HepG2 (cell line): ENCODE results near the gene OGA. TPM values are rescaled to one million over a fixed set of nuclear protein-coding genes. Genes with fewer than 3 reads are reported as not detected.

Source experiments
- ATAC-seq: fragments of 200-7000 bp; cut with Tn5 transposase; 3 replicates; pipeline ENCODE4 v1.9.1; 2020; ENCODE audit warnings: mild to moderate bottlenecking, moderate library complexity
- BruUV-seq: library from RNA; stranded (reverse); fragments of 400-500 nt; replicated peaks from 2 replicates; lab custom pipeline; 2021; lab: Mats Ljungman, UMichigan
- CTCF ChIA-PET: fragments of 300-600 bp; formaldehyde crosslinking; extraction: SDS; loops from one replicate; lab custom pipeline; 2021; ENCODE audit warnings: low total read pairs, inconsistent platforms, low intra/inter-chr PET ratio; lab: Yijun Ruan, JAX
- POLR2A ChIA-PET: fragments of 350-600 bp; sonication (Branson Sonifier 250); formaldehyde crosslinking; loops from one replicate; lab custom pipeline; 2020; ENCODE audit warnings: antibody characterized with exemption, inconsistent platforms; lab: Yijun Ruan, JAX
- DNase-seq: peaks from one replicate; pipeline ENCODE4 v3.0.0-alpha.2; 2015; ENCODE audit warnings: low spot score
- FAIRE-seq: peaks from 3 replicates; lab custom pipeline; 2011; peaks lifted over from hg19 to GRCh38; lab: Jason Lieb, UNC
- H2AFZ ChIP-seq: one replicate; pipeline ENCODE4 v1.6.1; 2011; ENCODE audit warnings: low read length, inconsistent platforms
- H3K27ac ChIP-seq: fragments of 300-600 bp; 3 replicates; pipeline ENCODE4 v1.8.0; 2011; ENCODE audit warnings: mixed run types, mild to moderate bottlenecking, mixed read lengths, low read length, inconsistent platforms; ENCODE audit not compliant: insufficient read depth; ENCODE audit errors: extremely low read length
- H3K27me3 ChIP-seq, 2 experiments: fragments of 200-600 bp in 1 of 2; 2 replicates in 1 of 2; 3 replicates in 1 of 2; pipeline versions ENCODE4 v1.6.0 to v1.8.0; 2011; ENCODE audit warnings: low read length in 2 of 2, mild to moderate bottlenecking in 2 of 2, moderate library complexity in 2 of 2, inconsistent platforms in 1 of 2; ENCODE audit not compliant: insufficient read depth in 2 of 2, control insufficient read depth in 1 of 2
- H3K36me3 ChIP-seq, 2 experiments: fragments of 200-600 bp in 1 of 2; replicated peaks in 1 of 2; 2 replicates in 1 of 2; 3 replicates in 1 of 2; pipeline versions ENCODE4 v1.5.1 to v1.8.0; 2011; ENCODE audit warnings: low read length in 2 of 2, inconsistent platforms in 1 of 2; ENCODE audit not compliant: insufficient read depth in 2 of 2, control insufficient read depth in 1 of 2
- H3K4me1 ChIP-seq: 2 replicates; pipeline ENCODE4 v1.5.1; 2012; ENCODE audit warnings: low read length, inconsistent platforms; ENCODE audit not compliant: insufficient read depth
- H3K4me2 ChIP-seq: 2 replicates; pipeline ENCODE4 v1.6.0; 2011; ENCODE audit warnings: low read depth, low read length, inconsistent platforms
- H3K4me3 ChIP-seq, 3 experiments: fragments of 200-600 bp in 1 of 3; sonication (generic), shearing (Covaris generic) in 1 of 3; replicated peaks in 1 of 3; 2 replicates each; pipeline ENCODE4 v1.5.1; 2011 to 2016; ENCODE audit warnings: low read length in 3 of 3, inconsistent platforms in 2 of 3, low read depth in 2 of 3, mild to moderate bottlenecking in 2 of 3, control low read depth in 1 of 3, mixed read lengths in 1 of 3; ENCODE audit not compliant: insufficient read depth in 1 of 3
- H3K79me2 ChIP-seq: one replicate; pipeline ENCODE4 v1.6.1; 2011; ENCODE audit warnings: low read length, inconsistent platforms; ENCODE audit not compliant: insufficient read depth
- H3K9ac ChIP-seq: 2 replicates; pipeline ENCODE4 v1.6.0; 2011; ENCODE audit warnings: mild to moderate bottlenecking, low read depth, low read length, inconsistent platforms; ENCODE audit not compliant: insufficient read depth
- H3K9me3 ChIP-seq: 2 replicates; pipeline ENCODE4 v1.5.1; 2012; ENCODE audit warnings: mild to moderate bottlenecking, low read length
- H4K20me1 ChIP-seq: 2 replicates; pipeline ENCODE4 v1.6.0; 2011; ENCODE audit warnings: inconsistent platforms, mild to moderate bottlenecking, low read length, moderate library complexity; ENCODE audit not compliant: insufficient read depth
- DNMT3B ChIP-seq: conservative IDR thresholded peaks from 2 replicates; pipeline ENCODE4 v1.6.1; 2016; ENCODE audit warnings: missing biosample characterization, control low read depth
- ELF4 ChIP-seq: sonication (generic); formaldehyde crosslinking; IDR thresholded peaks from 2 replicates; pipeline ENCODE4 v1.5.0; 2020; ENCODE audit warnings: missing genetic modification reagents, mild to moderate bottlenecking, moderate library complexity, borderline replicate concordance
- KLF12 ChIP-seq: sonication (generic); formaldehyde crosslinking; IDR thresholded peaks from 2 replicates; pipeline ENCODE4 v1.4.0; 2020; ENCODE audit warnings: missing genetic modification reagents, borderline replicate concordance
- ZKSCAN5 ChIP-seq: sonication (generic); formaldehyde crosslinking; IDR thresholded peaks from 2 replicates; pipeline ENCODE4 v1.5.1; 2020; ENCODE audit warnings: mild to moderate bottlenecking, missing genetic modification reagents
- ZNF20 ChIP-seq: sonication (generic); formaldehyde crosslinking; IDR thresholded peaks from 2 replicates; pipeline ENCODE4 v1.4.0; 2020; ENCODE audit warnings: mild to moderate bottlenecking, moderate library complexity, missing genetic modification reagents
- ZNF674 ChIP-seq: sonication (generic); formaldehyde crosslinking; IDR thresholded peaks from 2 replicates; pipeline ENCODE4 v1.5.0; 2020; ENCODE audit warnings: low read depth, mild to moderate bottlenecking, missing genetic modification reagents
- ZSCAN30 ChIP-seq: sonication (generic); formaldehyde crosslinking; IDR thresholded peaks from 2 replicates; pipeline ENCODE4 v1.5.0; 2020; ENCODE audit warnings: mild to moderate bottlenecking, missing genetic modification reagents
- WGBS: methylation state at CpG from one replicate; pipeline ENCODE4 v1.1.6; 2017; ENCODE audit warnings: low lambda C conversion rate; 5-methylcytosine and 5-hydroxymethylcytosine counted together
- in situ Hi-C: cut with HindIII; loops from 2 replicates; pipeline ENCODE4 v1.10.0; 2017; ENCODE audit warnings: low pct_unique_long_range_greater_than_20kb; ENCODE audit not compliant: extremely low pct_ligation_motif_present
- intact Hi-C: fragments of 100-400 bp; cut with micrococcal nuclease; formaldehyde crosslinking; loops from one replicate; pipeline ENCODE4 v1.10.0; 2022; ENCODE audit not compliant: unreplicated experiment
- polyA plus RNA-seq, 8 experiments: library from polyadenylated mRNA; depleted of rRNA in 3 of 8; stranded (reverse) in 7 of 8; unstranded in 1 of 8; fragments of >200 nt; fragmentation: Illumina TruSeq in 4 of 8; extraction: Trizol in 4 of 8; gene quantifications; 2 replicates each; pipeline versions ENCODE4 v1.2.1 to v1.2.3, GENCODE V29; 2011 to 2016; ENCODE audit warnings: low read depth in 4 of 8, missing spikeins in 1 of 8, mixed read lengths in 1 of 8; ENCODE audit not compliant: insufficient read depth in 1 of 8
- total RNA-seq, 5 experiments: library from RNA; depleted of rRNA; stranded (reverse); fragments of >200 nt; fragmentation: Illumina TruSeq; extraction: Trizol; gene quantifications; 2 replicates each; pipeline ENCODE4 v1.2.3, GENCODE V29; 2016; ENCODE audit warnings: low read depth in 1 of 5
- TF ChIP-seq, protein P1 (sequence below): sonication (generic); formaldehyde crosslinking; IDR thresholded peaks from 2 replicates; pipeline ENCODE4 v1.5.0; 2020; ENCODE audit warnings: mild to moderate bottlenecking, missing genetic modification reagents, borderline replicate concordance
- TF ChIP-seq, protein P2 (sequence below): sonication (generic); formaldehyde crosslinking; IDR thresholded peaks from 2 replicates; pipeline ENCODE4 v1.4.0; 2020; ENCODE audit warnings: missing genetic modification reagents, borderline replicate concordance

Gene OGA
- total and polyA plus RNA-seq, 2 of the 13 experiments (the other 11 are each of a cell fraction or from before 2014, with no cell fraction given), result 33.2 to 39.8 TPM

DNA sequence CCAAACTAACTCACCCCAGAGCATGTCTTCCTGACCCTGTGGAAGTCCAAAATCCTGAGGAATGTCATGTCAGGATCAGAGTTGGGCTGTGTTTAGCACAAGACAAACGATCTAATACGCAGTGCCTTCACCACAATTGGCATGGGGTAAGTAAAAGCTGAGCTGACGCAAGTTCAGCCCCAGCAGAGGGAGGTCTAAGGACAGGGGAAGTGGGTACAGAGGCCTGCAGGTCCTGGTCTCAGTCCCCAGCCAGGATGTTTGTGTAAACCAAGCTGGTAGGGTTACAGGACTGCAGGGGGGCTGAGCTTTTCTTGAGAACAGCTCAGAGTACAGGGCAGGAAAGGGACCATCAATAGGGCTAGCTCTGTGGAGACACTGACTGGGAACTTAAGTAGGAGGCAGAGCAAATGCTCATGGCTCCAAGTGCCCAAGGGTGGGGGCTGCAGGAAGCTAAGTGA lies 30.7 kb upstream of the OGA start:
- Histone ChIP-seq H4K20me1 (no peaks in the 10 kb centered on the region), H3K4me3 (no peak overlapping the region), H3K36me3 (peaks cover 5 to 16% of the 10 kb centered on the region in 2 experiments; a peak in 4 of 5 replicates), H2AFZ (no peak overlapping the region), H3K4me1 (no peaks in the 10 kb centered on the region), H3K27me3 (no peaks in the 10 kb centered on the region), H3K27ac (no peak overlapping the region), H3K79me2 (no peaks in the 10 kb centered on the region), H3K4me2 (no peak overlapping the region), H3K9me3 (no peaks in the 10 kb centered on the region), H3K9ac (no peak overlapping the region)
- no peak for DNase-seq
- 89% methylated on average over 3 of the region's 3 CpGs for WGBS
- in situ Hi-C loops, result no loop called here
- no peak for ATAC-seq
- ChIA-PET CTCF (no interaction called here), POLR2A (no interaction called here)
- no TSS peak for BruUV-seq
- no peak for FAIRE-seq
- intact Hi-C loops, result no loop called here
- TF ChIP-seq, protein P1, sequence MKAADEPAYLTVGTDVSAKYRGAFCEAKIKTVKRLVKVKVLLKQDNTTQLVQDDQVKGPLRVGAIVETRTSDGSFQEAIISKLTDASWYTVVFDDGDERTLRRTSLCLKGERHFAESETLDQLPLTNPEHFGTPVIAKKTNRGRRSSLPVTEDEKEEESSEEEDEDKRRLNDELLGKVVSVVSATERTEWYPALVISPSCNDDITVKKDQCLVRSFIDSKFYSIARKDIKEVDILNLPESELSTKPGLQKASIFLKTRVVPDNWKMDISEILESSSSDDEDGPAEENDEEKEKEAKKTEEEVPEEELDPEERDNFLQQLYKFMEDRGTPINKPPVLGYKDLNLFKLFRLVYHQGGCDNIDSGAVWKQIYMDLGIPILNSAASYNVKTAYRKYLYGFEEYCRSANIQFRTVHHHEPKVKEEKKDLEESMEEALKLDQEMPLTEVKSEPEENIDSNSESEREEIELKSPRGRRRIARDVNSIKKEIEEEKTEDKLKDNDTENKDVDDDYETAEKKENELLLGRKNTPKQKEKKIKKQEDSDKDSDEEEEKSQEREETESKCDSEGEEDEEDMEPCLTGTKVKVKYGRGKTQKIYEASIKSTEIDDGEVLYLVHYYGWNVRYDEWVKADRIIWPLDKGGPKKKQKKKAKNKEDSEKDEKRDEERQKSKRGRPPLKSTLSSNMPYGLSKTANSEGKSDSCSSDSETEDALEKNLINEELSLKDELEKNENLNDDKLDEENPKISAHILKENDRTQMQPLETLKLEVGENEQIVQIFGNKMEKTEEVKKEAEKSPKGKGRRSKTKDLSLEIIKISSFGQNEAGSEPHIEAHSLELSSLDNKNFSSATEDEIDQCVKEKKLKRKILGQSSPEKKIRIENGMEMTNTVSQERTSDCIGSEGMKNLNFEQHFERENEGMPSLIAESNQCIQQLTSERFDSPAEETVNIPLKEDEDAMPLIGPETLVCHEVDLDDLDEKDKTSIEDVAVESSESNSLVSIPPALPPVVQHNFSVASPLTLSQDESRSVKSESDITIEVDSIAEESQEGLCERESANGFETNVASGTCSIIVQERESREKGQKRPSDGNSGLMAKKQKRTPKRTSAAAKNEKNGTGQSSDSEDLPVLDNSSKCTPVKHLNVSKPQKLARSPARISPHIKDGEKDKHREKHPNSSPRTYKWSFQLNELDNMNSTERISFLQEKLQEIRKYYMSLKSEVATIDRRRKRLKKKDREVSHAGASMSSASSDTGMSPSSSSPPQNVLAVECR (CRISPR knock-in tag), result no peak
- TF ChIP-seq ZKSCAN5 (CRISPR knock-in tag), result no peak
- no peak for TF ChIP-seq ELF4 (CRISPR knock-in tag)

- no peaks in the 10 kb centered on the region for H3K4me1 ChIP-seq
- BruUV-seq, result no TSS peak
- H3K9me3 ChIP-seq, result no peaks in the 10 kb centered on the region
- ChIA-PET CTCF (no interaction called here), POLR2A (no interaction called here)
- no peak overlapping the region for H3K9ac ChIP-seq
- H3K27me3 ChIP-seq, result no peaks in the 10 kb centered on the region
- peaks cover 5 to 16% of the 10 kb centered on the region in 2 experiments; a peak in 4 of 5 replicates for H3K36me3 ChIP-seq
- TF ChIP-seq ZSCAN30 (CRISPR knock-in tag) (no peak), ZNF20 (CRISPR knock-in tag) (no peak), DNMT3B (CRISPR knock-in tag) (no peak), KLF12 (no peak), ZNF674 (no peak)
- TF ChIP-seq, protein P2, sequence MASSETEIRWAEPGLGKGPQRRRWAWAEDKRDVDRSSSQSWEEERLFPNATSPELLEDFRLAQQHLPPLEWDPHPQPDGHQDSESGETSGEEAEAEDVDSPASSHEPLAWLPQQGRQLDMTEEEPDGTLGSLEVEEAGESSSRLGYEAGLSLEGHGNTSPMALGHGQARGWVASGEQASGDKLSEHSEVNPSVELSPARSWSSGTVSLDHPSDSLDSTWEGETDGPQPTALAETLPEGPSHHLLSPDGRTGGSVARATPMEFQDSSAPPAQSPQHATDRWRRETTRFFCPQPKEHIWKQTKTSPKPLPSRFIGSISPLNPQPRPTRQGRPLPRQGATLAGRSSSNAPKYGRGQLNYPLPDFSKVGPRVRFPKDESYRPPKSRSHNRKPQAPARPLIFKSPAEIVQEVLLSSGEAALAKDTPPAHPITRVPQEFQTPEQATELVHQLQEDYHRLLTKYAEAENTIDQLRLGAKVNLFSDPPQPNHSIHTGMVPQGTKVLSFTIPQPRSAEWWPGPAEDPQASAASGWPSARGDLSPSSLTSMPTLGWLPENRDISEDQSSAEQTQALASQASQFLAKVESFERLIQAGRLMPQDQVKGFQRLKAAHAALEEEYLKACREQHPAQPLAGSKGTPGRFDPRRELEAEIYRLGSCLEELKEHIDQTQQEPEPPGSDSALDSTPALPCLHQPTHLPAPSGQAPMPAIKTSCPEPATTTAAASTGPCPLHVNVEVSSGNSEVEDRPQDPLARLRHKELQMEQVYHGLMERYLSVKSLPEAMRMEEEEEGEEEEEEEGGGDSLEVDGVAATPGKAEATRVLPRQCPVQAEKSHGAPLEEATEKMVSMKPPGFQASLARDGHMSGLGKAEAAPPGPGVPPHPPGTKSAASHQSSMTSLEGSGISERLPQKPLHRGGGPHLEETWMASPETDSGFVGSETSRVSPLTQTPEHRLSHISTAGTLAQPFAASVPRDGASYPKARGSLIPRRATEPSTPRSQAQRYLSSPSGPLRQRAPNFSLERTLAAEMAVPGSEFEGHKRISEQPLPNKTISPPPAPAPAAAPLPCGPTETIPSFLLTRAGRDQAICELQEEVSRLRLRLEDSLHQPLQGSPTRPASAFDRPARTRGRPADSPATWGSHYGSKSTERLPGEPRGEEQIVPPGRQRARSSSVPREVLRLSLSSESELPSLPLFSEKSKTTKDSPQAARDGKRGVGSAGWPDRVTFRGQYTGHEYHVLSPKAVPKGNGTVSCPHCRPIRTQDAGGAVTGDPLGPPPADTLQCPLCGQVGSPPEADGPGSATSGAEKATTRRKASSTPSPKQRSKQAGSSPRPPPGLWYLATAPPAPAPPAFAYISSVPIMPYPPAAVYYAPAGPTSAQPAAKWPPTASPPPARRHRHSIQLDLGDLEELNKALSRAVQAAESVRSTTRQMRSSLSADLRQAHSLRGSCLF (CRISPR knock-in tag), result no peak
- DNase-seq, result no peak
- H4K20me1 ChIP-seq, result no peaks in the 10 kb centered on the region
- H2AFZ ChIP-seq, result no peak overlapping the region
- H3K4me2 ChIP-seq, result no peak overlapping the region
- FAIRE-seq, result no peak
- WGBS, result 72% methylated on average over 4 of the region's 4 CpGs
- H3K79me2 ChIP-seq, result no peaks in the 10 kb centered on the region
- in situ Hi-C loops, result no loop called here
- intact Hi-C loops, result no loop called here
- H3K4me3 ChIP-seq, result no peak overlapping the region
- no peak overlapping the region for H3K27ac ChIP-seq
- no peak for ATAC-seq
Measured at GRCh38 chr10:101848408-101848807, 30.2 kb upstream of the OGA start.
